ENCODE results near the gene ZNF141. TPM values are rescaled to one million over a fixed set of nuclear protein-coding genes. Genes with fewer than 3 reads are reported as not detected.

Gene ZNF141
- total and polyA plus RNA-seq, 2 experiments from 2014 or later: 10.9 to 29.7 TPM

DNA sequence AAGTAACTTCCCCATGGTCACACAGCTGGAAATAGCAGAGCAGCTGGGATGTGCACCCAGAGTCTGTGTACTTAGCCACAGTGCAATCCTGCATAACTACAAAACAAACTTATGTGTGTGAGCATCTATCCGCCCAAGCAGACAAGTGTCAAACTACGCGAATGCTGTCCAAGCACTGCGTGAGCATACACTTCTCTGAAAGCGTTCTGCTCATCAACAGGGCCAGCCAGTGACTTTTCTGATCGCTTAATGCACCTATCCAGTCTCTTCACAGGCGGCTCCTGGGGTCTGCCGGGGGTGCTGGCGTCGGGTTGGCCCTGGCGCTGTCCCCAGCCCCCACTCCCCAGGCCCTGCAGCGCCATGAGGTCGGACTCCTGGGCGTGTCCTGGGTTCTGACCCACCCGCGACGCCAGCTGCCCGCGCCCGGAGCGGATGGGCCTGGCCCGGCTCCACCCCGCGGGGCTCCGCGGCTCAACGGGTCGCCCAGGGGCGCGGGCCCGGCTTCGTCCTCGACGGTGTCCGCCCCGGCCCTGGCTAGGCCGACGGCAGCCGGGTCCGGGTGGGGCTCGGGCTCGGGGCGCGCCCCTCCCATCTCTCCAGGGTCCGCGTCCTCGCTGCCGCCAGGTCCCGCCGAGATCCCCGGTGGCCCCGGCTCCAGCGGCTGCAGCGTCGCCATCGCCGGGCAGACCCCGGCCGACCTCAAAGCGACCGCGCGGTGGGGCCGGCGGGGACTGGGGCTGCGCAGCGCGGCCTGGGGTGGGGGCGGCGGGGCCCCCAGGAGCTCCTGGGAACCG is 1.3 kb upstream of the ZNF141 start:
- H3K27me3 ChIP-seq: no peaks in the 10 kb centered on the region
- TF ChIP-seq, protein P1, sequence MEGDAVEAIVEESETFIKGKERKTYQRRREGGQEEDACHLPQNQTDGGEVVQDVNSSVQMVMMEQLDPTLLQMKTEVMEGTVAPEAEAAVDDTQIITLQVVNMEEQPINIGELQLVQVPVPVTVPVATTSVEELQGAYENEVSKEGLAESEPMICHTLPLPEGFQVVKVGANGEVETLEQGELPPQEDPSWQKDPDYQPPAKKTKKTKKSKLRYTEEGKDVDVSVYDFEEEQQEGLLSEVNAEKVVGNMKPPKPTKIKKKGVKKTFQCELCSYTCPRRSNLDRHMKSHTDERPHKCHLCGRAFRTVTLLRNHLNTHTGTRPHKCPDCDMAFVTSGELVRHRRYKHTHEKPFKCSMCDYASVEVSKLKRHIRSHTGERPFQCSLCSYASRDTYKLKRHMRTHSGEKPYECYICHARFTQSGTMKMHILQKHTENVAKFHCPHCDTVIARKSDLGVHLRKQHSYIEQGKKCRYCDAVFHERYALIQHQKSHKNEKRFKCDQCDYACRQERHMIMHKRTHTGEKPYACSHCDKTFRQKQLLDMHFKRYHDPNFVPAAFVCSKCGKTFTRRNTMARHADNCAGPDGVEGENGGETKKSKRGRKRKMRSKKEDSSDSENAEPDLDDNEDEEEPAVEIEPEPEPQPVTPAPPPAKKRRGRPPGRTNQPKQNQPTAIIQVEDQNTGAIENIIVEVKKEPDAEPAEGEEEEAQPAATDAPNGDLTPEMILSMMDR (IDR thresholded peaks at IDR 0.05; ENCODE audit: low read depth, low read length): no peak

DNA sequence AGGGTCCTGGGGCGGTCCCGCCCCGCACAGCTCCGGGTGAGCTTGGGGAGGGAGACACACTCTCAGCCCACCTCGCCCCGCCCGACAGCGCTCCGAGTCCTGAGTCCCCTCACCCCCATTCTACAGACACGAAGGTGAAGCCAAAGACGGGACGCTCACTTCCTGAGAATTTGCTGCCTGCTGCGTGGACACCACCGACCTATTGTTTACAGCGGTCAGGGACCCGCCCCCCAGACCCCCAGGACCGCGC is 796 bp upstream of the ZNF141 start:
- Histone ChIP-seq H3K4me1 (ENCODE audit: low read depth) (peaks cover 5% of the 10 kb centered on the region), H3K9me3 (ENCODE audit: low read depth) (no peaks in the 10 kb centered on the region), H3K4me3 (peak overlapping the region; percentile 87), H3K27ac (peak overlapping the region; percentile 87), H3K36me3 (no peaks in the 10 kb centered on the region), H3K27me3 (no peaks in the 10 kb centered on the region)
- no peak for DNase-seq (ENCODE audit: low read depth in 1 of 2, low spot score in 1 of 2)
- TF ChIP-seq, protein P1 (IDR thresholded peaks at IDR 0.05; ENCODE audit: low read depth, low read length): no peak

More for the DNA sequence above, 1.3 kb upstream of the ZNF141 start:
- no peaks in the 10 kb centered on the region for H3K36me3 ChIP-seq
- peak overlapping the region; percentile 87 for H3K4me3 ChIP-seq
- H3K9me3 ChIP-seq (ENCODE audit: low read depth): no peaks in the 10 kb centered on the region
- peak; percentile 24 to 34 for DNase-seq (ENCODE audit: low read depth in 1 of 2, low spot score in 1 of 2)
- H3K27ac ChIP-seq: peak overlapping the region; percentile 87
- H3K4me1 ChIP-seq (ENCODE audit: low read depth): peaks cover 5% of the 10 kb centered on the region

DNA sequence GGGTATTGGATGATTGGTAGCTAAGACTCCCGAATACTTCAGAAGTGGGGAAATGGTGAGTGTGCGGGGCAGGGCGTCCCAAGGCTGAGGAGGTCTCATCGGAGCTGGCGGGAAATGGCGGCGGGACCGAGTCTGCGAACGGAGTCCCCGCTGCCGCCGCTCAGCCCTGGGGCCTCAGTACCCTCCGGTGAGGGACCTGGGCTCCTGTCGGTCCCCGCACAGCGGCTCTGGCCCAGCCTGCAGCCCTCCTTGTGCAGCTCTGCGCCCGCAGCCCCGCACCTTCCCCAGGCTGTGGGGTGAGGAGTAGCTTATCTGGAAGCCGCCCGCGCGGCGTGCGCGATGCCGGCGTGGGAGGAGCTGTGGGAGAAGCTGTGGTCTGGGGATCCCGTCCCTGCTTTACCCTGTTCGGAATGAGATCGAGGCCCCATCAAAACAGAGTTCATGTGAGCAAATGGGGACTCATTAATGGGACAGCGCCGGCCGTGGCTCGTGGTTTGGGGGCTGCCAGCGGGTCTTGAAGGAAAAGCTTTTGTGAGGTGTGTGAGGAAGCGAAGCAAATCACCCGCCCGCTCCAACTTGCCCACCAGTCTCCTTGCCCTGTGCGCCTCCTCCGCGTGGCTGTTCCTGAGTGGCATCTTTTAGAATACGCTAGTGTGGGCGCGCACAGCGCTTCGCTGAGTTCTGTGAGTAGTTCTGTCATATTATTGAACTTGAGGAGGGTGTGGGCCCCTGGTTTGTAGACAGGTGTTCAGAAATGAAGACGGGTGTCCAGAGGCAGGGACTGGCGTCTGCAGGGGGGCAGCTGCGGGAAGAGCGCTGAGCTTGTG is 531 bp downstream of the ZNF141 start:
- H3K36me3 ChIP-seq: no peaks in the 10 kb centered on the region
- H3K9me3 ChIP-seq (ENCODE audit: low read depth): no peaks in the 10 kb centered on the region
- peak overlapping the region; percentile 87 for H3K27ac ChIP-seq
- H3K4me1 ChIP-seq (ENCODE audit: low read depth): peaks cover 5% of the 10 kb centered on the region
- H3K4me3 ChIP-seq: peak overlapping the region; percentile 87
- peak; percentile 56 to 61 for DNase-seq (ENCODE audit: low read depth in 1 of 2, low spot score in 1 of 2)
- H3K27me3 ChIP-seq: no peaks in the 10 kb centered on the region
- TF ChIP-seq, protein P1 (IDR thresholded peaks at IDR 0.05; ENCODE audit: low read depth, low read length): no peak

DNA sequence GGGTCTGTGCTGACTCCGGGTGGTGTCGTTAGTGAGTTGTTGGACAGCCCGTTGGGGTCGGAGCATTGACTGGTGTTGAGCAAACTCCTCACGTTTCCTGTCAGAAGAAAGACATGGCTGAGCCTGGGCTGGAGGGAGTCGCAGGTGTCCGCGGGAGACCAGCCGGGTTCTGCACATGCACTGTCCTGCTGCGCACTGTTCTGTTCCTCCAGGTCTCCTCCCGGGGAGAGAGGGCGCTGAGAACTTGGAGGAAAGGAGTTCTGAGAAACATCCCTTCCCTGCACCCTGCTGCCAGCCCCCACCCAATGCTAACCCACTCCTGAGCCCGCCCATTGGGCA is 1.1 kb downstream of the ZNF141 start:
- no peaks in the 10 kb centered on the region for H3K9me3 ChIP-seq (ENCODE audit: low read depth)
- TF ChIP-seq, protein P1 (IDR thresholded peaks at IDR 0.05; ENCODE audit: low read depth, low read length): no peak
- H3K4me3 ChIP-seq: peak overlapping the region; percentile 87
- peaks cover 5% of the 10 kb centered on the region for H3K4me1 ChIP-seq (ENCODE audit: low read depth)
- H3K36me3 ChIP-seq: no peaks in the 10 kb centered on the region
- H3K27me3 ChIP-seq: no peaks in the 10 kb centered on the region
- H3K27ac ChIP-seq: peak overlapping the region; percentile 87
- DNase-seq (ENCODE audit: low read depth in 1 of 2, low spot score in 1 of 2): peak in 1 of 2 donors; percentile 6

DNA sequence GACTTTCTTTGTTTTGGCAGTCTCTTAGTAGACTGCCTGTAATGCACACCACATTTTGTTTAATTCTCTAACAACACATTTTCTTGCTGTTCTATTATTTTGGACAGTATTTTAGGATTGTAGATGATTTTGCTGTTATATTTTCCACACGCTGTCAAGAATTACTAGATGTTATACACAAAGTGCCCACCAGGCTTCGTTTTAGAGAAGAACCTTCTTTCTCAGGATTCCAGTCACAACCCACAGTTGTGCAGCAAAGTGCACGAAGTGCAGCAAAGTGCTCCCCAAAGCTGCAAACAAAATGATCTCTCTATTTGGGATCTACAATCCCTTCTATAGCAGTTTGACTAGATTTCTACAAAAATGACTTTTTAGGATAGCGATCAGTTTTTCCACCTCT is 2.4 kb downstream of the ZNF141 start:
- peaks cover 11% of the 10 kb centered on the region for H3K36me3 ChIP-seq
- peak in 1 of 2 donors; percentile 1 for DNase-seq (ENCODE audit: low read depth in 1 of 2, low spot score in 1 of 2)

More for the DNA sequence above, 2.4 kb downstream of the ZNF141 start:
- H3K27ac ChIP-seq: no peak overlapping the region
- no peak overlapping the region for H3K4me3 ChIP-seq
- peaks cover 5% of the 10 kb centered on the region for H3K4me1 ChIP-seq (ENCODE audit: low read depth)
- TF ChIP-seq, protein P1 (IDR thresholded peaks at IDR 0.05; ENCODE audit: low read depth, low read length): peak; percentile 13
- no peaks in the 10 kb centered on the region for H3K27me3 ChIP-seq
- H3K9me3 ChIP-seq (ENCODE audit: low read depth): no peaks in the 10 kb centered on the region

Measured in cardiac muscle cell (in vitro differentiated cells and primary cell).